NCI-H82 treated with DMSO at 0.1 percent for 48 hours (cell line): ENCODE results near the gene NDUFAF3.

ENCODE experiments used
- DNase-seq: peaks from one replicate; lab custom pipeline; 2025; ENCODE audit not compliant: unreplicated experiment; lab: John Stamatoyannopoulos, UW

The NDUFAF3 gene

GRCh38 chr3:49053543-49053942 is 31.6 kb downstream of the NDUFAF3 start:
- no peak for DNase-seq

GRCh38 chr3:49054344-49054862 is 32.5 kb downstream of the NDUFAF3 start:
- no peak for DNase-seq

- no peak for DNase-seq
Observed at GRCh38 chr3:49057268-49057667, 35.3 kb downstream of the NDUFAF3 start.

GRCh38 chr3:49058011-49058410 is 36.1 kb downstream of the NDUFAF3 start:
- no peak for DNase-seq
